MM.1S (cell line): Measurements from ENCODE around the gene MBP.

ENCODE experiments used
- DNase-seq: peaks from one replicate; pipeline ENCODE4 v3.0.0-alpha.2; 2015
- H2AFZ ChIP-seq: fragments of 300-600 bp; sonication (generic); 2 replicates; pipeline ENCODE4 v1.6.0; 2016; ENCODE audit warnings: antibody characterized with exemption, low read length
- H3F3A ChIP-seq: fragments of 300-600 bp; sonication (generic); 2 replicates; pipeline ENCODE4 v1.6.1; 2016; ENCODE audit warnings: mild to moderate bottlenecking, antibody characterized with exemption, low read length, moderate library complexity, mixed read lengths; ENCODE audit not compliant: insufficient read depth
- H3K27ac ChIP-seq: fragments of 300-600 bp; sonication (generic); 2 replicates; pipeline ENCODE4 v1.5.1; 2016; ENCODE audit warnings: mild to moderate bottlenecking, low read length
- H3K27me3 ChIP-seq: fragments of 300-600 bp; sonication (generic); replicated peaks from 2 replicates; pipeline ENCODE4 v1.6.0; 2016; ENCODE audit warnings: low read length; ENCODE audit not compliant: insufficient read depth
- H3K36me3 ChIP-seq: fragments of 300-600 bp; sonication (generic); replicated peaks from 2 replicates; pipeline ENCODE4 v1.6.1; 2016; ENCODE audit warnings: mild to moderate bottlenecking, low read length, mixed read lengths; ENCODE audit not compliant: insufficient read depth
- H3K4me1 ChIP-seq: fragments of 300-600 bp; sonication (generic); 2 replicates; pipeline ENCODE4 v1.6.1; 2016; ENCODE audit warnings: low read length, mixed read lengths
- H3K4me2 ChIP-seq: fragments of 300-600 bp; sonication (generic); 2 replicates; pipeline ENCODE4 v1.6.0; 2016; ENCODE audit warnings: low read depth, low read length
- H3K4me3 ChIP-seq: fragments of 300-600 bp; sonication (generic); 2 replicates; pipeline ENCODE4 v1.5.1; 2016; ENCODE audit warnings: low read length, mixed read lengths
- H3K79me2 ChIP-seq: fragments of 300-600 bp; sonication (generic); 2 replicates; pipeline ENCODE4 v1.6.1; 2016; ENCODE audit warnings: mixed run types, low read length, mixed read lengths
- H3K9ac ChIP-seq: fragments of 300-600 bp; sonication (generic); 2 replicates; pipeline ENCODE4 v1.6.1; 2016; ENCODE audit warnings: low read length, mixed read lengths
- H3K9me2 ChIP-seq: fragments of 300-600 bp; sonication (generic); replicated peaks from 2 replicates; pipeline ENCODE4 v1.6.1; 2016; ENCODE audit warnings: mild to moderate bottlenecking, low read length, mixed read lengths; ENCODE audit not compliant: insufficient read depth
- H3K9me3 ChIP-seq: fragments of 300-600 bp; sonication (generic); replicated peaks from 2 replicates; pipeline ENCODE4 v1.6.1; 2016; ENCODE audit warnings: mild to moderate bottlenecking, low read length, mixed read lengths; ENCODE audit not compliant: insufficient read depth
- H4K20me1 ChIP-seq: fragments of 300-600 bp; sonication (generic); 2 replicates; pipeline ENCODE4 v1.6.1; 2016; ENCODE audit warnings: mild to moderate bottlenecking, low read length, moderate library complexity, mixed read lengths; ENCODE audit not compliant: insufficient read depth
- CTCF ChIP-seq: fragments of 300-600 bp; sonication (generic); IDR thresholded peaks from 2 replicates; pipeline ENCODE4 v1.5.1; 2016; ENCODE audit warnings: antibody characterized with exemption, low read length, mixed read lengths
- EZH2 ChIP-seq: fragments of 300-600 bp; sonication (generic); optimal IDR thresholded peaks from 2 replicates; pipeline ENCODE3; 2017; ENCODE audit warnings: low read depth, mild to moderate bottlenecking, antibody characterized with exemption, low read length, mixed read lengths
- EZH2phosphoT487 ChIP-seq: fragments of 300-600 bp; sonication (generic); IDR thresholded peaks from 2 replicates; pipeline ENCODE4 v1.6.1; 2018; ENCODE audit warnings: antibody characterized with exemption, low read length

Gene MBP

GRCh38 chr18:77177009-77177408 is 44.4 kb upstream of the MBP start:
- Histone ChIP-seq H3K4me3 (no peak overlapping the region), H3K9me2 (no peaks in the 10 kb centered on the region), H4K20me1 (no peaks in the 10 kb centered on the region), H2AFZ (no peak overlapping the region), H3K4me2 (no peak overlapping the region), H3K36me3 (no peaks in the 10 kb centered on the region), H3K9me3 (no peaks in the 10 kb centered on the region), H3F3A (no peaks in the 10 kb centered on the region), H3K9ac (no peak overlapping the region), H3K79me2 (no peaks in the 10 kb centered on the region), H3K27me3 (no peaks in the 10 kb centered on the region), H3K27ac (no peak overlapping the region), H3K4me1 (no peaks in the 10 kb centered on the region)
- DNase-seq = no peak
- TF ChIP-seq CTCF (no peak), EZH2 (no peak), EZH2phosphoT487 (no peak)

- Histone ChIP-seq H2AFZ (no peak overlapping the region), H4K20me1 (no peaks in the 10 kb centered on the region)
- no peak for DNase-seq
Measured at GRCh38 chr18:77173275-77174030, 40.9 kb upstream of the MBP start.

GRCh38 chr18:77170890-77171410 is 38.4 kb upstream of the MBP start:
- Histone ChIP-seq H3K9me2 (no peaks in the 10 kb centered on the region), H3K27me3 (no peaks in the 10 kb centered on the region), H2AFZ (no peak overlapping the region), H3K4me2 (no peak overlapping the region), H3K4me1 (no peaks in the 10 kb centered on the region), H3K9me3 (no peaks in the 10 kb centered on the region), H4K20me1 (no peaks in the 10 kb centered on the region), H3K27ac (no peak overlapping the region), H3K36me3 (no peaks in the 10 kb centered on the region), H3K79me2 (no peaks in the 10 kb centered on the region), H3K9ac (no peak overlapping the region), H3K4me3 (no peak overlapping the region), H3F3A (no peaks in the 10 kb centered on the region)
- DNase-seq = no peak
- TF ChIP-seq CTCF = no peak
- no peak for TF ChIP-seq EZH2phosphoT487
- no peak for TF ChIP-seq EZH2

More at GRCh38 chr18:77173275-77174030, 40.9 kb upstream of the MBP start:
- no peak overlapping the region for H3K4me2 ChIP-seq
- no peaks in the 10 kb centered on the region for H3F3A ChIP-seq
- no peaks in the 10 kb centered on the region for H3K9me2 ChIP-seq
- H3K9me3 ChIP-seq = no peaks in the 10 kb centered on the region
- H3K4me3 ChIP-seq = no peak overlapping the region
- H3K4me1 ChIP-seq = no peaks in the 10 kb centered on the region
- H3K36me3 ChIP-seq = no peaks in the 10 kb centered on the region
- no peaks in the 10 kb centered on the region for H3K27me3 ChIP-seq
- H3K79me2 ChIP-seq = no peaks in the 10 kb centered on the region
- H3K27ac ChIP-seq = no peak overlapping the region
- H3K9ac ChIP-seq = no peak overlapping the region
- TF ChIP-seq CTCF (no peak), EZH2phosphoT487 (no peak), EZH2 (no peak)
